Neuronal stem cell (in vitro differentiated cells): ENCODE results near the gene APP.

Experiments
- DNase-seq: peaks from one replicate; pipeline ENCODE4 v3.0.0-alpha.2; 2013; ENCODE audit warnings: low spot score
- H2AFZ ChIP-seq: one replicate; pipeline ENCODE4 v1.6.1; 2013; ENCODE audit warnings: mild to moderate bottlenecking, low read length, inconsistent platforms
- H2AK5ac ChIP-seq: 2 replicates; pipeline ENCODE4 v1.6.1; 2013; ENCODE audit warnings: low read depth, mild to moderate bottlenecking, inconsistent platforms, low read length, moderate library complexity, mixed read lengths
- H2BK120ac ChIP-seq: 2 replicates; pipeline ENCODE4 v1.6.1; 2013; ENCODE audit warnings: low read depth, mild to moderate bottlenecking, inconsistent platforms, low read length, moderate library complexity, mixed read lengths
- H2BK12ac ChIP-seq: one replicate; pipeline ENCODE4 v1.6.1; 2013; ENCODE audit warnings: low read length, inconsistent platforms
- H2BK15ac ChIP-seq: 2 replicates; pipeline ENCODE4 v1.6.1; 2013; ENCODE audit warnings: mild to moderate bottlenecking, low read length, inconsistent platforms, mixed read lengths
- H2BK5ac ChIP-seq: one replicate; pipeline ENCODE4 v1.6.1; 2013; ENCODE audit warnings: inconsistent platforms, mild to moderate bottlenecking, low read length, moderate library complexity
- H3K14ac ChIP-seq: one replicate; pipeline ENCODE4 v1.6.1; 2013; ENCODE audit warnings: low read length, inconsistent platforms
- H3K18ac ChIP-seq: 2 replicates; pipeline ENCODE4 v1.6.1; 2013; ENCODE audit warnings: low read length, inconsistent platforms
- H3K23ac ChIP-seq: 2 replicates; pipeline ENCODE4 v1.6.1; 2013; ENCODE audit warnings: low read depth, mild to moderate bottlenecking, mixed read lengths, low read length, inconsistent platforms; ENCODE audit not compliant: poor library complexity
- H3K27ac ChIP-seq: replicated peaks from 3 replicates; pipeline ENCODE4 v1.5.1; 2013; ENCODE audit warnings: low read length, inconsistent platforms
- H3K27me3 ChIP-seq, 3 experiments: 2 replicates each; pipeline ENCODE4 v1.6.1; 2013; ENCODE audit warnings: low read length in 3 of 3, mild to moderate bottlenecking in 2 of 3, inconsistent platforms in 1 of 3, low read depth in 1 of 3, mixed read lengths in 1 of 3, moderate library complexity in 1 of 3; ENCODE audit not compliant: control insufficient read depth in 3 of 3, insufficient read depth in 3 of 3
- H3K36me3 ChIP-seq, 2 donors: replicated peaks in 1 of 2; 2 replicates each; pipeline ENCODE4 v1.6.1; 2013; ENCODE audit warnings: low read length in 2 of 2; ENCODE audit not compliant: control insufficient read depth in 2 of 2, insufficient read depth in 2 of 2
- H3K4ac ChIP-seq: 2 replicates; pipeline ENCODE4 v1.6.1; 2013; ENCODE audit warnings: inconsistent platforms, mild to moderate bottlenecking, low read length, moderate library complexity
- H3K4me1 ChIP-seq, 2 donors: 1 replicate in 1 of 2; 2 replicates in 1 of 2; pipeline ENCODE4 v1.6.1; 2013; ENCODE audit warnings: low read length in 2 of 2, low read depth in 1 of 2; ENCODE audit not compliant: control insufficient read depth in 2 of 2, insufficient read depth in 1 of 2
- H3K4me2 ChIP-seq: one replicate; pipeline ENCODE4 v1.6.1; 2013; ENCODE audit warnings: mild to moderate bottlenecking, low read length, inconsistent platforms; ENCODE audit not compliant: insufficient read depth, poor library complexity, severe bottlenecking
- H3K4me3 ChIP-seq, 2 donors: 2 replicates each; pipeline ENCODE4 v1.5.1; 2013; ENCODE audit warnings: low read length in 2 of 2, mild to moderate bottlenecking in 2 of 2, inconsistent platforms in 1 of 2, moderate library complexity in 1 of 2
- H3K79me1 ChIP-seq: one replicate; pipeline ENCODE4 v1.6.1; 2013; ENCODE audit warnings: low read depth, mild to moderate bottlenecking, inconsistent platforms, low read length, moderate library complexity
- H3K9ac ChIP-seq: one replicate; pipeline ENCODE4 v1.6.1; 2013; ENCODE audit warnings: mild to moderate bottlenecking, low read depth, low read length, inconsistent platforms; ENCODE audit not compliant: poor library complexity
- H3K9me3 ChIP-seq, 2 donors: replicated peaks in 1 of 2; 2 replicates each; pipeline versions ENCODE3 to v1.6.1; 2013; ENCODE audit warnings: low read length in 2 of 2, mild to moderate bottlenecking in 2 of 2, inconsistent platforms in 1 of 2, low read depth in 1 of 2, mixed read lengths in 1 of 2, moderate library complexity in 1 of 2; ENCODE audit not compliant: control insufficient read depth in 2 of 2, insufficient read depth in 1 of 2
- H4K8ac ChIP-seq: one replicate; pipeline ENCODE4 v1.6.1; 2013; ENCODE audit warnings: low read depth, mild to moderate bottlenecking, inconsistent platforms, low read length, moderate library complexity
- H4K91ac ChIP-seq: one replicate; pipeline ENCODE4 v1.6.1; 2013; ENCODE audit warnings: low read length, low read depth, mild to moderate bottlenecking, inconsistent platforms; ENCODE audit not compliant: poor library complexity
- WGBS, 2 donors: extraction: QIAGEN DNeasy Blood & Tissue Kit; methylation state at CpG; one replicate each; pipeline ENCODE4 v1.1.7; 2013; ENCODE audit warnings: missing lambda C conversion rate in 2 of 2, mixed read lengths in 1 of 2; ENCODE audit not compliant: insufficient read length in 2 of 2, insufficient replicate concordance in 1 of 2; ENCODE audit errors: extremely low coverage in 2 of 2; 5-methylcytosine and 5-hydroxymethylcytosine counted together

Gene APP

GRCh38 chr21:25934130-25934529 lies 236.4 kb downstream of the APP start:
- no peak overlapping the region for H3K23ac ChIP-seq
- no peak overlapping the region for H3K18ac ChIP-seq
- peaks cover 2% of the 10 kb centered on the region for H3K79me1 ChIP-seq
- H3K14ac ChIP-seq, result no peak overlapping the region
- no peak overlapping the region for H3K9ac ChIP-seq
- no peak overlapping the region for H2BK5ac ChIP-seq
- no peak overlapping the region for H2AK5ac ChIP-seq
- H2BK15ac ChIP-seq, result no peak overlapping the region
- H3K27me3 ChIP-seq, result no peaks in the 10 kb centered on the region
- H4K8ac ChIP-seq, result no peak overlapping the region
- DNase-seq, result no peak
- no peak overlapping the region for H2AFZ ChIP-seq
- H2BK120ac ChIP-seq, result no peak overlapping the region
- no peak overlapping the region for H3K4me2 ChIP-seq
- no peak overlapping the region for H3K4me3 ChIP-seq
- peaks cover 4 to 10% of the 10 kb centered on the region in 2 donors for H3K36me3 ChIP-seq
- no peak overlapping the region for H4K91ac ChIP-seq
- no peak overlapping the region for H3K4ac ChIP-seq
- H3K4me1 ChIP-seq, result peaks cover 2 to 5% of the 10 kb centered on the region in 2 donors
- H3K9me3 ChIP-seq, result no peaks in the 10 kb centered on the region
- no peak overlapping the region for H2BK12ac ChIP-seq
- no peak overlapping the region for H3K27ac ChIP-seq
- WGBS, 2 donors, result no CpG with 5 or more reads among the region's 6 CpGs

- peaks cover 2% of the 10 kb centered on the region for H3K79me1 ChIP-seq
- no peak overlapping the region for H3K9ac ChIP-seq
- no peak overlapping the region for H2BK5ac ChIP-seq
- H3K4me2 ChIP-seq, result no peak overlapping the region
- no peak overlapping the region for H2AFZ ChIP-seq
- peaks cover 2 to 5% of the 10 kb centered on the region in 2 donors for H3K4me1 ChIP-seq
- no peaks in the 10 kb centered on the region for H3K9me3 ChIP-seq
- no peak overlapping the region for H3K27ac ChIP-seq
- no peak overlapping the region for H3K4me3 ChIP-seq
- H4K91ac ChIP-seq, result no peak overlapping the region
- no peak overlapping the region for H2BK12ac ChIP-seq
- H3K4ac ChIP-seq, result no peak overlapping the region
- H3K14ac ChIP-seq, result no peak overlapping the region
- WGBS, 2 donors, result no CpG with 5 or more reads among the region's 3 CpGs
- no peak for DNase-seq
- H3K36me3 ChIP-seq, result peaks cover 4 to 13% of the 10 kb centered on the region in 2 donors
- no peak overlapping the region for H2BK15ac ChIP-seq
- no peaks in the 10 kb centered on the region for H3K27me3 ChIP-seq
- H3K23ac ChIP-seq, result no peak overlapping the region
- H2BK120ac ChIP-seq, result no peak overlapping the region
- no peak overlapping the region for H2AK5ac ChIP-seq
- no peak overlapping the region for H4K8ac ChIP-seq
- H3K18ac ChIP-seq, result no peak overlapping the region
Observed at GRCh38 chr21:25931765-25932164, 238.8 kb downstream of the APP start.

GRCh38 chr21:25929856-25930520 lies 240.6 kb downstream of the APP start:
- H2BK12ac ChIP-seq, result no peak overlapping the region
- no peak overlapping the region for H2AFZ ChIP-seq
- no peak overlapping the region for H3K23ac ChIP-seq
- H2AK5ac ChIP-seq, result no peak overlapping the region
- peaks cover 0 to 2% of the 10 kb centered on the region in 2 donors for H3K9me3 ChIP-seq
- DNase-seq, result no peak
- WGBS, 2 donors, result no CpG with 5 or more reads among the region's 9 CpGs
- peaks cover 6 to 15% of the 10 kb centered on the region in 2 donors for H3K36me3 ChIP-seq
- no peak overlapping the region for H2BK5ac ChIP-seq
- peaks cover 2% of the 10 kb centered on the region for H3K79me1 ChIP-seq
- H4K91ac ChIP-seq, result no peak overlapping the region
- H2BK15ac ChIP-seq, result no peak overlapping the region
- no peak overlapping the region for H3K9ac ChIP-seq
- H4K8ac ChIP-seq, result no peak overlapping the region
- no peak overlapping the region for H3K4me2 ChIP-seq
- H3K18ac ChIP-seq, result no peak overlapping the region
- H3K27me3 ChIP-seq, result no peaks in the 10 kb centered on the region
- H2BK120ac ChIP-seq, result no peak overlapping the region
- no peak overlapping the region for H3K27ac ChIP-seq
- H3K4me3 ChIP-seq, result no peak overlapping the region
- no peak overlapping the region for H3K4ac ChIP-seq
- peaks cover 2 to 5% of the 10 kb centered on the region in 2 donors for H3K4me1 ChIP-seq
- no peak overlapping the region for H3K14ac ChIP-seq

GRCh38 chr21:25927195-25927880 lies 243.2 kb downstream of the APP start:
- no peak overlapping the region for H2BK5ac ChIP-seq
- H3K36me3 ChIP-seq, result peaks cover 6 to 9% of the 10 kb centered on the region in 2 donors
- WGBS, 2 donors, result no CpG with 5 or more reads among the region's 6 CpGs
- no peak overlapping the region for H4K91ac ChIP-seq
- H3K4me3 ChIP-seq, result no peak overlapping the region
- no peak overlapping the region for H3K9ac ChIP-seq
- H3K4me1 ChIP-seq, result peaks cover 2 to 5% of the 10 kb centered on the region in 2 donors
- H3K23ac ChIP-seq, result no peak overlapping the region
- H2BK15ac ChIP-seq, result no peak overlapping the region
- no peak overlapping the region for H4K8ac ChIP-seq
- no peak overlapping the region for H2AK5ac ChIP-seq
- no peak overlapping the region for H3K27ac ChIP-seq
- no peak overlapping the region for H3K4ac ChIP-seq
- H2AFZ ChIP-seq, result no peak overlapping the region
- no peaks in the 10 kb centered on the region for H3K27me3 ChIP-seq
- DNase-seq, result no peak
- no peak overlapping the region for H2BK12ac ChIP-seq
- no peak overlapping the region for H3K18ac ChIP-seq
- H3K9me3 ChIP-seq, result peaks cover 0 to 2% of the 10 kb centered on the region in 2 donors
- no peak overlapping the region for H2BK120ac ChIP-seq
- H3K79me1 ChIP-seq, result peaks cover 2% of the 10 kb centered on the region
- H3K14ac ChIP-seq, result no peak overlapping the region
- H3K4me2 ChIP-seq, result no peak overlapping the region
